K562 (cell line): ENCODE results near the gene BRAP. TPM values are rescaled to one million over a fixed set of nuclear protein-coding genes. Genes with fewer than 3 reads are reported as not detected.

ENCODE experiments used
- CBFB ChIP-seq: sonication (generic); formaldehyde crosslinking; IDR thresholded peaks from 2 replicates; pipeline ENCODE4 v1.4.0; 2020; ENCODE audit warnings: mild to moderate bottlenecking, missing genetic modification reagents
- CBX2 ChIP-seq: fragments of 200-600 bp; sonication (generic); IDR thresholded peaks from one replicate; pipeline ENCODE4 v1.6.1; 2012; ENCODE audit warnings: mild to moderate bottlenecking, low read length, inconsistent platforms; ENCODE audit not compliant: insufficient read depth, poor library complexity, severe bottlenecking
- CSDE1 ChIP-seq, 2 experiments: fragments of 450-650 bp; IDR thresholded peaks; 2 replicates each; pipeline ENCODE4 v1.6.1; 2016; ENCODE audit warnings: mild to moderate bottlenecking in 1 of 2
- HDAC2 ChIP-seq: fragments of 450-650 bp; IDR thresholded peaks from 2 replicates; pipeline ENCODE4 v1.6.1; 2016; ENCODE audit warnings: mild to moderate bottlenecking
- HDGF ChIP-seq: fragments of 450-650 bp; IDR thresholded peaks from 2 replicates; pipeline ENCODE4 v1.6.1; 2016
- HMG20A ChIP-seq: fragments of 450-650 bp; formaldehyde crosslinking; conservative IDR thresholded peaks from 2 replicates; pipeline ENCODE4 v1.4.0; 2020; ENCODE audit warnings: mild to moderate bottlenecking, mixed read lengths
- JUND ChIP-seq, 2 experiments: IDR thresholded peaks; 2 replicates in 1 of 2; 3 replicates in 1 of 2; pipeline ENCODE4 v1.6.1; 2011; ENCODE audit warnings: borderline replicate concordance in 2 of 2, low read depth in 2 of 2, low read length in 2 of 2, improper control_type of control experiment in 1 of 2, missing biosample characterization in 1 of 2, missing genetic modification characterization in 1 of 2, missing genetic modification reagents in 1 of 2
- MAFF ChIP-seq: IDR thresholded peaks from 2 replicates; pipeline ENCODE4 v1.6.1; 2012; ENCODE audit warnings: low read length, improper control_type of control experiment
- MED1 ChIP-seq: sonication (generic); formaldehyde crosslinking; IDR thresholded peaks from 2 replicates; pipeline ENCODE4 v1.8.1; 2023; ENCODE audit warnings: missing genetic modification reagents, borderline replicate concordance
- NRF1 ChIP-seq, 2 experiments: fragments of 450-650 bp; IDR thresholded peaks in 1 of 2; conservative IDR thresholded peaks in 1 of 2; 2 replicates each; pipeline ENCODE4 v1.6.1; 2014; ENCODE audit warnings: mild to moderate bottlenecking in 2 of 2
- POLR2G ChIP-seq: fragments of 200-400 bp; formaldehyde crosslinking; IDR thresholded peaks from 2 replicates; pipeline ENCODE4 v1.6.1; 2017; ENCODE audit warnings: low read depth, mild to moderate bottlenecking, antibody characterized with exemption, low read length, moderate library complexity
- PREB ChIP-seq: sonication (generic); formaldehyde crosslinking; IDR thresholded peaks from 2 replicates; pipeline ENCODE4 v1.8.1; 2023; ENCODE audit warnings: mild to moderate bottlenecking, missing genetic modification reagents
- PYGO2 ChIP-seq: fragments of 450-650 bp; IDR thresholded peaks from 2 replicates; pipeline ENCODE4 v1.6.1; 2016; ENCODE audit warnings: mild to moderate bottlenecking, missing genetic modification characterization, moderate library complexity, missing compliant biosample characterization
- SMAD4 ChIP-seq: fragments of 250-450 bp; sonication (Bioruptor Pico); conservative IDR thresholded peaks from 2 replicates; pipeline ENCODE4 v1.8.0; 2021; ENCODE audit warnings: inconsistent platforms, mild to moderate bottlenecking, moderate library complexity
- TSHZ1 ChIP-seq: fragments of 250-450 bp; sonication (Bioruptor Pico); IDR thresholded peaks from 2 replicates; pipeline ENCODE4 v1.4.0; 2020; ENCODE audit warnings: mild to moderate bottlenecking, moderate library complexity
- VEZF1 ChIP-seq: fragments of 200-800 bp; sonication (Bioruptor generic); IDR thresholded peaks from 2 replicates; pipeline ENCODE4 v1.6.1; 2017; ENCODE audit warnings: missing genetic modification characterization, missing compliant biosample characterization
- ZKSCAN1 ChIP-seq: fragments of 150-350 bp; IDR thresholded peaks from 2 replicates; pipeline ENCODE4 v1.6.1; 2016; ENCODE audit warnings: low read depth, low read length
- ZNF280B ChIP-seq: fragments of 250-450 bp; sonication (Bioruptor Pico); IDR thresholded peaks from 2 replicates; pipeline ENCODE4 v1.5.1; 2021; ENCODE audit warnings: mild to moderate bottlenecking
- ZNF347 ChIP-seq: fragments of 450-650 bp; formaldehyde crosslinking; IDR thresholded peaks from 2 replicates; pipeline ENCODE4 v1.4.0; 2020; ENCODE audit warnings: low read depth, mild to moderate bottlenecking, moderate library complexity
- ZNF57 ChIP-seq: fragments of 450-650 bp; formaldehyde crosslinking; IDR thresholded peaks from 2 replicates; pipeline ENCODE4 v1.4.0; 2020; ENCODE audit warnings: mild to moderate bottlenecking, moderate library complexity
- ZNF79 ChIP-seq: fragments of 250-450 bp; sonication (Bioruptor Pico); IDR thresholded peaks from 2 replicates; pipeline ENCODE4 v1.4.0; 2020; ENCODE audit warnings: low read depth, mild to moderate bottlenecking, moderate library complexity
- polyA plus RNA-seq, 8 experiments: library from polyadenylated mRNA; depleted of rRNA in 4 of 8; stranded (reverse) in 5 of 8; unstranded in 3 of 8; fragments of >200 nt; fragmentation: Nextera tagmentation in 2 of 8; fragmentation: Illumina TruSeq in 1 of 8; extraction: Ambion mirVana in 2 of 8; extraction: Trizol in 1 of 8; gene quantifications; 2 replicates each; pipeline versions ENCODE4 v1.2.1 to v1.2.3, GENCODE V29; 2011 to 2014; ENCODE audit warnings: inconsistent platforms in 1 of 8, missing spikeins in 1 of 8
- total RNA-seq, 7 experiments: library from RNA; depleted of rRNA in 6 of 7; stranded (reverse); fragments of >200 nt in 6 of 7; fragmentation: Illumina TruSeq in 2 of 7; extraction: Trizol in 2 of 7; gene quantifications; 2 replicates each; pipeline versions ENCODE4 v1.2.1 to v1.2.3, GENCODE V29; 2011 to 2021; ENCODE audit warnings: low replicate concordance in 1 of 7

BRAP gene
- total and polyA plus RNA-seq, 9 of the 15 experiments (the other 6 are each of a cell fraction or from before 2014, with no cell fraction given) = 2.2 to 32.6 (median 27.5) TPM

GRCh38 chr12:111598637-111599452 is 86.9 kb downstream of the BRAP start, which contains the start of gene ATXN2 (continued):
- TF ChIP-seq HDAC2 (no peak), CBFB (CRISPR knock-in tag) (no peak), PREB (no peak), TSHZ1 (CRISPR knock-in tag) (no peak), JUND (IDR thresholded peaks at IDR 0.05; ENCODE audit: borderline replicate concordance, low read depth, low read length) (no peak), JUND (tag; IDR thresholded peaks at IDR 0.05; ENCODE audit: borderline replicate concordance, low read depth, low read length) (no peak), ZKSCAN1 (no peak), HDGF (no peak), ZNF280B (CRISPR knock-in tag) (no peak), ZNF79 (CRISPR knock-in tag) (no peak), NRF1 (conservative IDR thresholded peaks at IDR 0.05 in 1 of 2, IDR thresholded peaks at IDR 0.05 in 1 of 2) (no peak), ZNF347 (no peak), SMAD4 (CRISPR knock-in tag) (peak; percentile 71; the same call in 1 of the 2 replicates), VEZF1 (CRISPR knock-in tag) (peak; percentile 98), CBX2 (no peak), PYGO2 (no peak), HMG20A (CRISPR knock-in tag) (no peak), MED1 (CRISPR knock-in tag) (no peak), ZNF57 (CRISPR knock-in tag) (no peak), POLR2G (peak; percentile 53), CSDE1 (IDR thresholded peaks at IDR 0.05) (no peak), MAFF (no peak)
